NCI-H2227 treated with DMSO at 0.1 percent for 48 hours (cell line): ENCODE data around the gene SYVN1.

Experiments
- DNase-seq: peaks from one replicate; lab custom pipeline; 2025; lab: John Stamatoyannopoulos, UW

Gene SYVN1

DNA sequence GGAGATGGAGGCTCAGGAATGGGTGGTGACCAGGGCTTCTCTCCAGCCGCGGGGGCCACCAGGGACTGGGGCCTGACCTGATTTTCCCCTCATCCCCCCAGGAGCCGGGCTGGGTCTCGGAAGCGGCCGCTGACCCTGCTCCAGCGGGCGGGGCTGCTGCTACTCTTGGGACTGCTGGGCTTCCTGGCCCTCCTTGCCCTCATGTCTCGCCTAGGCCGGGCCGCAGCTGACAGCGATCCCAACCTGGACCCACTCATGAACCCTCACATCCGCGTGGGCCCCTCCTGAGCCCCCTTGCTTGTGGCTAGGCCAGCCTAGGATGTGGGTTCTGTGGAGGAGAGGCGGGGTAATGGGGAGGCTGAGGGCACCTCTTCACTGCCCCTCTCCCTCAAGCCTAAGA, 46.5 kb downstream of the SYVN1 start:
- DNase-seq = no peak

DNA sequence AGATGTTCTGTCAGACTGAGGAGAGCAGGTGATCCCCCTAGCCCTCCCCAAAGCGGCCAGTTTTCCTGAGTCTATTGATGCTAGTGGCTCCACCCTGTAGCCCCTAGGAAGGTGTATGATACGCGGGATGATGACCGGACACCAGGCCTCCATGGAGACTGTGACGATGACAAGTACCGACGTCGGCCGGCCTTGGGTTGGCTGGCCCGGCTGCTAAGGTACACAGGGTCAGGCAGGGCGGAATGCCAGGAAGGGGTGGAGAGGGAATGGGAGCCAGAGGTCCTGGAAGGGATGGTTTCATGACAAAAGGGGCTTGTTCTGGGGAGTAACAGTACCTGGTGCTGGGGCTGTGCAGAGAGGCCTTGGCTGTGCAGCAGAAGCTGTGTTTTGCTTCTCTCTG, 47.1 kb downstream of the SYVN1 start:
- DNase-seq = no peak

DNA sequence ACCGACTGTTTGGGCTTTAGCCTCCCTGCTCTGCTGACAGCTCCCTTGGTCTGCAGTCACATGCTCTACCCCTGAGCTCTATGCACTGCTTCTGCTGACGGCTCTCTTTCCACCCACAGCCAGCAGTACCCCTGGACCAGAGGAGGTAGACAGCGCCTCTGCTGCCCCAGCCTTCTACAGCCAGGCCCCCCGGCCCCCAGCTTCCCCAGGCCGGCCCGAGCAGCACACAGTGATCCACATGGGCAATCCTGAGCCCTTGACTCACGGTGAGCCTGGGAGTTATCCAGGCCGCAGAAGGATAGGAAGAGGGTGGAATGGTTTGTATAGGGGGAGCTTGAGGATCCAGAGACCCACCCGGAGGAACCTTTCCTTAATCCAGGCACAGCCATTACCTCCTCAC, 47.5 kb downstream of the SYVN1 start:
- no peak for DNase-seq

DNA sequence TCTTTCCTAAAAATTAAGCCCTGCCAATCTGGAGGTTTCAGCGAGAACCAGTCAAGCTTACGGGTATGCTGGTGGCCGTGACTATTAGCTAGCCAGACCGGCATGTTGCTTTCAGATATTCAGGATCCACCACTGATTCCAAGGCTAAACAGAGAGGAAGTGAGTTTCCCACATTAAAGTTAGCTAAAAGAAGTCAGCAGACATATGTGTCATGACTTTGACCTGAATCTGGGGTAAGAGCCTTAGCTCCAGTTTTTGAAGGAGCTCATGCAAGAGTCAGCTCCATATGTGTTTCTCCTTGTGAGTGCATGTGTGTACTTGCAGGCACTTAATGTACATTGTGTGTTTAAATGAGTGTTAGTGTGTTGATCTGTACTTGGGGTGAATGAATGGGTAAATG, 48.9 kb downstream of the SYVN1 start:
- no peak for DNase-seq

DNA sequence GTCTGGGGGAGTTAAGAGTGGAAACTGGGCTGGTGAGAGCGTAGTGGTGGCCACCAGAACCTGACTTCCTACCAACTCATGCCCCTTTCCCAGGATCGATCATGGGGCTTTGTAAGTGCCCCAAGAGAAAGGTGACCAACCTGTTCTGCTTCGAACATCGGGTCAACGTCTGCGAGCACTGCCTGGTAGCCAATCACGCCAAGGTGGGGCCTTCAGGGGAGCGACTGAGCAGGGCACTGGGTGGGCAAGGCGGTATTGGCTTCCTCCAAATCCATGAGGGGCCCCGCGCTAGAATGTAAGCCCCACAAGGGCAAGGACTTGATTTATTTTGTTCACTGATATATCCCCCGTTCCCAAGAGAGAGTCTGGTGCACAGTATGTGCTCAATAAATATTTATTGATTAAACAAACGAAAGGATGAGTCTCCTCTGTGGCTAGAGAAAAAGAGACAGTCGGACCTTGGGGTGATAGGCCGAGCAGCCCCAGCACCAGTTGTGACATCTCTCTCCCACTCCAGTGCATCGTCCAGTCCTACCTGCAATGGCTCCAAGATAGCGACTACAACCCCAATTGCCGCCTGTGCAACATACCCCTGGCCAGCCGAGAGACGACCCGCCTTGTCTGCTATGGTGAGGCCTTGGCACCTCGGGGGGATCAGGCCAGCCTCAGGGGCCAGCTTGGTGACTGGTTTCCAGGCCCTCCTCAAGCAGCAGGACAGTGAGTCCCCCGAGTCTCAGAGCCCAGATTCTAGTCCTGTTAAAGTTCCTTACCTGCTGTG, 49.5 kb downstream of the SYVN1 start:
- peak; percentile 37 for DNase-seq

DNA sequence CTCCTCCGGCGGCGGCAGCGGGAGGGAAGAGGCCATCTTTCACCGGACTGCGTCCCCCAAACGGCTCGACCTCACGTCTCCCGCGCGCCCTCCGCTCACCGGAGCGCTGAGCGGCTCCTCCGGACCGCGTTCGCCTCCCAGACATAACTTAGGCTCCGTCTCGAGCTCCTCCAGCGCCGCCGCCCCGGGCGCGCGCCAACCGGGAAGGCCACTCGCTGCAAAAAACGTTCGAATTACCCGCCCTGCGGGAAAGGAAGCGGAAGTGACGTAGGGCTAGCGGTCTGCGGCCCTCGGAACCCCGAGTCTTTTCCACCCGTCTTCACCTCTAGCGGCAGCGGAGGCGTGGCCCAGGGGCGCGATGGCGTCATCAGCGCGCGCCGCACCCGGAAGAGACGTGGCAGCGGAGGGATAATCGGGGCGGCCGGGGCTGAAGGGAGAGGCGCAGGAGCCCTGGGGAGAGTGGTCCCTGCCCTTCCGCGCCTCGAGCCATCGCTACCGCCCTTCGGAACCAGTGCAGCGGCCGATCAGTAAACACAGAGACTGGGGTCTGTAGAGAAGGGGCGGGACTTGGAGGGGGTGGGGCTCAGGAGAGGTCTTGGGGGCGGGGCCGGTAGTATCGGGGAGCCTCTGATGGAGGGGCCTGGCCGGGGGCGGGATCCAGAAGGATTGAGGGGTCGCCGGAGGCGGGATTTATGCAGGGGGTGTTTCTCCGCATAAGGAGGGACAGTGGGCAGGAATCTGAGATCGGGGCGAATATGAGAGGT, 50.3 kb downstream of the SYVN1 start, which contains the start of the genes CDCA5 and ZFPL1:
Gene CDCA5, minus strand, starts transcription at position 207 of the 764 bp plus-strand sequence. Its CDS starts 62 bp downstream, at position 145.
Gene ZFPL1, plus strand, starts transcription at position 389 of the 764 bp plus-strand sequence. CDS start 477 bp downstream, outside the sequence.
- DNase-seq = peak; percentile 94

DNA sequence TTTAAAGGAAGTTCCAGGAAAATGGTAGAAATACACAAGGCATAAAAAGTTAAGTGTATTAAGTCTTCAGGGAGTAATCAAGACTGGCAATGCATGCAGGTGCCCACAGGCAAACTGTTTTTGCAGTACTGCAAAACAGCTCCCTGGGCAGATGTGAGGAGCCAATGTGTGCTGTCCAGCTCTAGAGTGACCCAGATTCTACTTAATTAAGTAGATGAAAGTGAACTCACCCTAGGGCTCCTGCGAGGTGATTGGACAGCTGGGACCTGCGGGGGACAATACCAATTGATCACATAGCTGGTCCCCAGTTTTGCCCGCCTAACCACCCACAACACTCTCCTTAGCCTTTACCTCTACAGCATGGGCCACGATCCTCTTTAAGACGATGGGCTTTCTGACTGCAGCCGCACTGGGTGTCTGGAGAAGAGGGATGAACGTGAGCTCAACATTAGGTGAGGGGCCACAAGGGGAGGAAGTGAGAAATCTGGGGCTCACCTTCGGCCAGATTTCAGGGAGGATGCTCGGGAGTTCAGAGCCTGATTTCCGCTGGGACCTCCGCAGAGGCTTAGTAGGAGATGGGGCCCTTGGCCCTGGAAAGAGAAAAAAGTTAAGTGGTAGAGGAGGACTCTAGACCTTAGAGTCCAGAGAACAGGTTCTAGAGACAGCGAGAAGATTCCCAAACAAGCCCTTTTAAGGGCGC, 51.0 kb downstream of the SYVN1 start:
- no peak for DNase-seq

DNA sequence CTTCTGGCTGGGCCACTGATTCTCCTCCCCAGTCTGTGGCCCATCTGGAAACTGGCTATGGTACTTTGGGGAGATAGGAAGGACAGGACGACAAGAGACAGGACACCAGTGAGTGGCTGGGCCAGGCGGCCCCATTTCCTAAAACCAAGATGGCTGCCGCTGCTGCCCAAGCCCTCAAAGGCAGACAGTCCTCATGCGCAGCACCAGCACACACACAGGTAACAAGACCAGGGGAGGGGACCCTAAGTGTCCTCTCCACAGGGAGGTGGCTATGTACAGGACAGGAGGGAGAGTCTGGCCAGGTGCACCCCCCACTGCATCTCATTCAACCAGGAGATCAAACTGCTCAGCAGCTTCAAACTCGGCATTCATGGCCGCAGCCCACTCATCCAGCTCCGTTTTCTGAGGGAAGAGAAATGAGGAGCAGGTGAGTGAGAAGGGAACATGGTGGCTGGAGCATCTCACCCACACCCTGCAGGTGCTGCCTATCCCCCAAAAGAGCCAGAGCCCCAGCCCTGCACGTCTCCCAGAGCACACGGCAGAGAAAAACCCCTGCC, 55.5 kb downstream of the SYVN1 start:
- no peak for DNase-seq

DNA sequence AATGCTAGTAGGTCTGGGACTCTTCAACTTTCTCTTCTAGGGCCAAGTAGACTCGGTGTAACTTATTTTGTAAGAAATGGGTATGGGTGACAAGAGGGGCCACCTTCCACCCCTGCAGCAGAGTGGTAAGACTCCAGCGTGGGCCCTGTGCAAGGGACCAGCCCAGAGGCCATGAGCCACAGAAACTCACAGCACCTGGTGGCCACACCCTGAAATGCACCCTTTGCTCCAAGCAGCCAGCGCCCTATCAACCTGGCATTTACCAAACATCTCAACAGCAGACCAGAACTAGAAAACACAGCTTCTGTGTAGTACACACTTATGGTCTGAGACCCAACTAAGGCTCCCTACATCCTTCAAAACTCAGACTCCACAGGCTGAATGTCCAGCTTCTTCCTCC, 56.2 kb downstream of the SYVN1 start:
- DNase-seq = no peak

DNA sequence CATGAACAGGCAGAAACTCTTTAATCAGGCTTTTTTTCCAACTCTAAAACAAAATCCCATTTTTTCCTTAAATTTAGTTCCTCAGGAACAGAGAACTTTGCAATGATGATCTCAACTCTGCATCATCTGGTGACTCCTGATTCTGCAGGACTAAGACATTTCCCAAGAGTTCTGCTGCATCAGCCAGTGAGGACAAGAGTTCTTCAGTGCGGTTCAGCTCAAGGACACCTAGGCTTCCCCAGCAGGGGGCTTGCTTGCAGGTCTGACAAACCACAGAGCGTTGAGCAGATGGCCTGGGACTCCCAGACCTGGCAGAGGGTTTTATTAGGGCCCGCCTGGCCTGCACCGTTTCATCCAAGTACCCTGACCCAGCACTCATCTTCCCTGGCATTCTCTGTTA, 56.9 kb downstream of the SYVN1 start:
- DNase-seq = no peak
